Measurements from ENCODE around the gene ATP5IF1.

GRCh38 chr1:28208818-28209441 is 27.0 kb upstream of the ATP5IF1 start:
- TF ChIP-seq TAF1 (IDR thresholded peaks at IDR 0.05; ENCODE audit: borderline replicate concordance, low read depth, low read length): no peak
- TF ChIP-seq POLR2A (IDR thresholded peaks at IDR 0.05; ENCODE audit: low read depth, low read length): no peak
- TF ChIP-seq POLR2AphosphoS5 (IDR thresholded peaks at IDR 0.05; ENCODE audit: low read depth, low read length): no peak

Data from GM12892 (cell line).